ENCODE data around the gene OR4E2. TPM values are rescaled to one million over a fixed set of nuclear protein-coding genes. Genes with fewer than 3 reads are reported as not detected.

OR4E2 gene
- total RNA-seq: not detected

DNA sequence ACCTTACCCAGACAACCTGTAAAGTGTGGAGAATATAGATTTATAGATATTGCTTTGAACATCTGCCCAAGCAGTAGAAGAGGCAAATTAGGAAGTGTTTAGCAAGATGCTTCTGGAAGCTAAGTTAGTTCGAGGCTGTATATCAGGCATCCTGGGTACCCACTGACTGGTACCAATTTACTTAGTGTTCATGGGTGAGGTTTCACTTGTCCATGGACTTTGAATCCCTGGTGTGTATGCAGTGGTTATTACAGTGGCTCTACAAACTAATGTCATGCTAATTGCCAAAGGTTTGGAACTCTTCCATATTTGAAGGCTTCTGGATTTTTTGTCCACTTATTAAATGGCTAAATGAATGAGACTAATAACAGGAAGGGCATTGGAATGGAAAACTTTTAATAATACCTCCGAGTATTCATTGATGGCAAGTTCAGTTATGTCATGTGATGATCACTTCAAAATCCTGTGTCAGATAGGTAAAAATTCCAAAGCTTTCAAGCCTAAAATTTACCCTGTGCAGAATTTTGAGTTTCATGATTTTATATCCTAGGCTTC lies at the start of gene OR4E2:
TSS of gene OR4E2 (plus strand) at position 505 of the 555 bp plus-strand sequence. CDS start 11,248 bp downstream, outside the sequence.

DNA sequence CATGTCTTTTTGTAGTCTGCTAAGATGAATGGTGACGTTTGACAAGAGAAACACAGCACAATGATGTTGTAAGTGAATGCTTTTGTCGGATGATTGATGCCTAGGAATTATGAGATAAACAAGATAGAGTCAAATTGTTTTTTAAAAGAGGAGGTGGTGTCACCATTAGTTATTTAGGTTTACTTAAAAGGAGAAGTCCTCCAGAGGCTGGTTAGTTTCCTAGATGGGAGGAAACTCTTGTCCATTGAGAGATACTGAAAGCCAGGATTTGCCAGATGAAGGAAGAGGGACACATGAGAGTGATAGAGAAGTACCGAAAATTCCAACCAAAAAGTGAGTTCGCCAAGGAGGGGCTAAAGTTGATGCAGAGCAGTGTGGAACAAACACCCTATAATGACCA lies 18.8 kb upstream of the OR4E2 start, which contains the start of gene OR10G2:
TSS of gene OR10G2 (minus strand) at position 101 of the 400 bp plus-strand sequence. CDS start at position 3, 98 bp downstream.

GRCh38 chr14:21673718-21674117 lies 20.1 kb downstream of the OR4E2 start, which contains the start of gene OR4E1:
TSS of gene OR4E1 (minus strand) at chr14:21673818. CDS start at chr14:21670935, 2,883 bp downstream.

Other genes starting within 250 kb of the OR4E2 start
- 83.3 TPM for gene CHD8, start 197.7 kb upstream of the OR4E2 start, total RNA-seq
- gene RAB2B, start 176.9 kb upstream of the OR4E2 start, total RNA-seq: 45.2 TPM
- 47.1 TPM for gene TOX4, start 176.6 kb upstream of the OR4E2 start, total RNA-seq
- 112 TPM for gene METTL3, start 142.5 kb upstream of the OR4E2 start, total RNA-seq
- 35.7 TPM for gene SALL2, start 127.5 kb upstream of the OR4E2 start, total RNA-seq
- not detected for gene OR10G3, start 73.8 kb upstream of the OR4E2 start, total RNA-seq
- not detected for gene OR10G2, start 18.9 kb upstream of the OR4E2 start, total RNA-seq
- gene OR4E1, start 20.0 kb downstream of the OR4E2 start, total RNA-seq: not detected